HG03565 (cell line): Measurements from ENCODE around the gene IL15.
"Not testable (repeated sequence)": the region's sequence is repeated elsewhere in the genome, so short reads cannot be mapped to it uniquely, and the experiment has no call there.

Experiments used
- ATAC-seq: cut with Tn5 transposase; IDR thresholded peaks from one replicate; pipeline ENCODE4 v1.9.1; 2021; ENCODE audit warnings: mild to moderate bottlenecking, moderate library complexity; ENCODE audit not compliant: unreplicated experiment

Gene IL15, protein sequence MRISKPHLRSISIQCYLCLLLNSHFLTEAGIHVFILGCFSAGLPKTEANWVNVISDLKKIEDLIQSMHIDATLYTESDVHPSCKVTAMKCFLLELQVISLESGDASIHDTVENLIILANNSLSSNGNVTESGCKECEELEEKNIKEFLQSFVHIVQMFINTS

DNA sequence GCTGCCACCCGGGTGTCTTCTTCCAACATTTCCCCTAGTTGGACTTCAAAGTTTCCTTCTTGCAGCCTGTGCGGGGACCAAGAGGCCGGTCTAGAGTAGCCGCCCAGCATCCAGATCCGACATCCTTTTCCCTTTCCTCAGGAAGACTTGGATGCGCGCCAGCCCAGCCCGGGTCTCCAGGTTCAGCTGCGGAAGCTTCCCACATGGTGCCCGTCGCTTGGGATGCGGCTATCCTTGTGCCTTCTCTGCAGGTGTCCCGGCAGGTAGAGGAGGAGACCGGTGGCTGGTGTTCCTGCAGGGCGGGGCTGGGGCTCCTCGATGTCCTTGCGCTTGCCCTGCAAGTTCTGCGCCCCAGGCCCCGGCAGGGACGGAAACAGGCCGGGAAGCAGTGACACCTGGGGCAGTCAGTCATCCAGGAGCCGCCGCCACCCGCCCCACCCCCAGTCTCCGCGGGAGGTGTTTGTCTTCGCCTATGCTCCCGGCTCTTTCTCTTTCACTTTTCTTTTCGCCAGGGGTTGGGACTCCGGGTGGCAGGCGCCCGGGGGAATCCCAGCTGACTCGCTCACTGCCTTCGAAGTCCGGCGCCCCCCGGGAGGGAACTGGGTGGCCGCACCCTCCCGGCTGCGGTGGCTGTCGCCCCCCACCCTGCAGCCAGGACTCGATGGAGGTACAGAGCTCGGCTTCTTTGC, at the start of gene IL15:
Gene IL15 (plus strand): TSS at position 502 of the 689 bp plus-strand sequence. CDS start 82,882 bp downstream, outside the sequence.
- peak; percentile 36 for ATAC-seq

DNA sequence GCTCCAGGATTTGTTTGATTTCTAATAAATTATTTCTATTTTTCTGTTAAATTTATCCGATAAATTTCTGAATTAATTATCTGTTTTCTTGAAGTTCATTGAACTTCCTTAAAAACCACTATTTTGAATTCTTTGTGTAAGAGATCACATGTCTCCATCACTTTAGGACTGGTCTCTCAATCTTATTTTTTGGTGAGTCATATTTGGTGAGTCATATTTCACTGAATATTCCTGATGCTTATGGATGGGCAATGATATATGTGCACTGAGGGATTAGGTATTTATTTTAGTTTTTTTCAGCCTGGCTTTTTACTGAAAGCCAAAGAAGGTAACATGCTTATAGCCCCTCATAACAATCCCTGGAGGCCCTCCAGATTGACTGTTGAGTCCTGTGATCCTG, 48.5 kb upstream of the IL15 start:
- no peak for ATAC-seq

DNA sequence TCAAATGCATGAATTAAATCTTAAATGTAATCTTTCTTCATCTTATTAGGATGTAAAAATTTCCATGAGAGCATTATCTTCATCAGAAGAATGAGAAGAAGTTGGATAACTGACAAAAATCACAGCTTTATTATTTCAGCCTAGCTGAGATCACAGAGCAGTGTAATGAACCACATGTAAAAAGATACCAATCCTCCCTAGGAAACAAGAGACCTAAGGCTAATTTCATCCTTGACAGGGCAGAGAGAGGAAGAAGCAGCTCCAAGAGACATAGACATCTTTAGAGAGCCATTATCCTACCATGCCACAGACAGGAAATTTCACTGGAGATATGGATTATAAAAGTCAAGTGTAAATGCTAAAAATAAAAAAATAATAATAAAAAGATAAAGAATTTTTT, 40.9 kb upstream of the IL15 start:
- no peak for ATAC-seq

DNA sequence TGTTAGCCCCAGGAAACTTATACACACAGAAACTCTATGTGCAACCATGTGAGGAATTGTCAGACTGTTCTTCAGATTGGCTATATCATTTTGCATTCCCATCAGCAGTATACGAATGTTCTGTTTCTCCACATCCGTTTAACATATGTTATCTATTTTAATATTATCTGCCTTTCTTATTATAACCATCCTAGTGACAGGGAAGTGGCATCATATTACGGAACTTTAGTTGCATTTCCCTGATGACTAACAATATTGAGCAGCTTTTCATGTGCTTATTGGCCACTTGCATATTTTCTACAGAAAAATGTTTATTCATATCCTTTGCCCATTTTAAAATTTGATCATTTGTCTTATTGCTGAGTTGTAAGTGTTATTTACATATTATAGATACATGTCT, 36.5 kb upstream of the IL15 start:
- ATAC-seq: no peak

DNA sequence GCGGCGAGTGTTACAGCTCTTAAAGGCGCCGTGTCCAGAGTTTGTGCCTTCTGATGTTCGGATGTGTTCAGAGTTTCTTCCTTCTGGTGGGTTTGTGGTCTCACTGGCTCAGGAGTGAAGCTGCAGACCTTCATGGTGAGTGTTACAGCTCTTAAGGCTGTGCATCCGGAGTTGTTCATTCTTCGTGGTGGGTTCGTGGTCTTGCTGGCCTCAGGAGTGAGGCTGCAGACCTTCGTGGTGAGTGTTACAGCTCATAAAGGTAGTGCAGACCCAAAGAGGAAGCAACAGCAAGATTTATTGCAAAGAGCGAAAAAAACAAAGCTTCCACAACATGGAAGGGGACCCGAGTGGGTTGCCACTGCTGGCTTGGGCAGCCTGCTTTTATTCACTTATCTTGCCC, 31.7 kb upstream of the IL15 start:
- not testable (repeated sequence) for ATAC-seq

DNA sequence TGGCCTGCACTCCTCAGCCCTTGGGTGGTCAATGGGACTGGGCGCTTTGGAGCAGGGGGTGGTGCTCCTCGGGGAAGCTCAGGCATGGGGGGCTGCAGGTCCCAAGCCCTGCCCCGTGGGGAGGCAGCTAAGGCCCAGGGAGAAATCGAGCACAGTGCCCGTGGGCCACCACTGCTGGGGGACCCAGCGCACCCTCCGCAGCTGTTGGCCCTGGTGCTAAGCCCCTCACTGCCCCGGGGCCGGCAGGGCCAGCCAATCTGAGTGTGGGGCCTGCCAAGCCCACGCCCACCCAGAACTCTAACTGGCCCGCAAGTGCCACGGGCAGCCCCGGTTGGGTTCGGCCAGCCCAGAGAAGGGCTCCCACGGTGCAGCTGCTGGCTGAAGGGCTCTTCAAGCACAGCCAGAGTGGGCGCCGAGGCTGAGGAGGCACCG, 30.9 kb upstream of the IL15 start:
- no peak for ATAC-seq

DNA sequence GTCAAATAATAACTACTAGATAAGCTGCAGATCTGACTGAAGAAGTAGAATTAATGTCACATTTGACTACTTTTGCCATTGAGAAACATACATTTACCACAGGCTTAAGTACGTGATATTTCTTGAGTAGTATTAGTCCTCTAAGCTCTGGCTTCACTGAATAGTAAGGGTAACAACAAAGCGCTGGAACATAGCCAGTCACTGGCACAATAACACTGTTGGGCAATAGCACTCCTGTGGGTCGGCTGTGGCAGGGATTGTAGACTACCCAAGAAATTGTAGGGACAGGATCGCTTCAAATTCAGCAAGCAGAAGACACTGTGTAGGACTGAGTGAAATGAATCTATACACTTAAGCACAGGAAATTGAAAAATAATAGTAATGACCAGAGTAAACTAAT, 27.1 kb upstream of the IL15 start:
- no peak for ATAC-seq

DNA sequence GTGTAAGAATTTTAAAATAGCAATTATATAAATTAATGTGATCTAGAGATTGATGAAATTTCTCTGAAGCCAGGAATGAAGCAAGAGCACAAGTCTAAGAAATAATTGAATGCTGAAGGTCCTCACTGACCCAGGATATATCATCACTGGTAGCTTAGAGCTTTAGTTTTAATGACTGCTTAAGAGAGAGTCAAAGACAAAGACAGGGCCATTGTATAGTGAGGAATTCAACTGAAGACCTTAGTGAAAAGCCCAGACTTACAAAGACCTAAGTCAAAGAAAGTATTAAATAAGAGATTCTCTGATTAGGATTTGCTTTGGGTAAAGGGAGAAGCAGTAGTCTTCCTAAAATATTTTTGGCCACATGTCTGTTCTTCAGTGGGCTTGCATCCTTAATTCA, 26.0 kb upstream of the IL15 start:
- ATAC-seq: no peak

DNA sequence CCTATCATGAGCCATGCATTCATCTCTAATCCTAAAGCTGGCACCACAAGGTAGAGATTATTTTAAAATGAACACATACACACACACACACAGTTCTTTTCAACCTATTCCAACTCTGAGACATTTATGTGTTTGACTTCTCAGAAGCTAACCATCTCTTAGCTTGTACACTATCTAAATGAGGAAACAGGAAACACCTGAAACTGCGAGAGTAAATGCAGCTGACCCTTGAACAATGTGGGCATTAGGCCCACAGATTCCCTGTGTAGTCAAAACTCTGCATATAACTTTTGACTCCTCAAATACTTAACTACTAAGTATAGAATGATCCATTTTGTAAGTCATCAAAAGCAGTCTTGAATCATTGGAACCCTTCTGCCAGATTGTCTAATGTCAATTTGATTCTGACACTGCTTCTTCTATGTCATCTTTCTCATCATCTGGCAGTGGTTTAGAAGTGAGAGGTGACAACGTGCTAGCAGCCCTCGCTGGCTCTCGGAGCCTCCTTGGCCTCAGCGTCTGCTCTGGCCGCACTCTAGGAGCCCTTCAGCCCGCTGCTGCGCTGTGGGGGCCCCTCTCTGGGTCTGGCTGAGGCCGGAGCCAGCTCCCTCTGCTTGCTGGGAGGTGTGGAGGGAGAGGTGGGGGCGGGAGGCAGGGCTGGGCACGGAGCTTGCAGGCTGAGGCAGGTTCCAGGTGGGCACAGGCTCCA, 21.4 kb upstream of the IL15 start:
- ATAC-seq: no peak

DNA sequence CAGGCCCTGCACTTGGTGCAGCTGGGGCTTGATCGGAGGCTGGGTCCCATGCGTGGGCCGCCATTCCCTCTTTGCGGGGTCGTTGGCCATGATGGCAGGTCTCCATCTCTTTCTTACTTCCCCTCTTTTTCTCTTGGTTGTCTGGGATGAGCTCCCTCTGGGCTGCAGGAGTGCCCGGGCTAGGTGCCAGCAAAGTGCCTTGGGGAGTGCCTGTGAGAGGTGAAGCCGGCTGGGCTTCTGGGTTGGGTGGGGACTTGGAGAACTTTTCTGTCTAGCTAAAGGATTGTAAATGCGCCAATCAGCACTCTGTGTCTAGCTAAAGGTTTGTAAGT, 20.8 kb upstream of the IL15 start:
- ATAC-seq: not testable (repeated sequence)

DNA sequence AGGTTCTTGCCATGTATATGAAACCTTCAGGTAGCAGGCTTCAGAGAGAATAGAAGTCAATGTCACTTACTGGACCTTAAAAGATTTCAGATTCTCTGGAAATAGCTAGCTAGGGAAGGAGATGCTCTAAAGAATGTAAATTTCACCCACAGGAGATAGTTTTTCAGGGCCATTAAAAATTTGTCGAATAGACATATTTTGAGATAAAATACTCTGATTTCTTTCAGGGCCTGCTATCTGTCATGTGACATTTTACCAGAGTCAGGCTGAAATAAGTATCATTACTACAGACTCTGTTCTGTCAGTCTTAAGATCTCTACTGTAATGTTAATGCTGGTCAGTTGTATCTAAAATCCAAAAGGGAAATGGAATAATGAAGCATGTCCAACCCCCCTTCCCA, 15.7 kb upstream of the IL15 start:
- no peak for ATAC-seq

DNA sequence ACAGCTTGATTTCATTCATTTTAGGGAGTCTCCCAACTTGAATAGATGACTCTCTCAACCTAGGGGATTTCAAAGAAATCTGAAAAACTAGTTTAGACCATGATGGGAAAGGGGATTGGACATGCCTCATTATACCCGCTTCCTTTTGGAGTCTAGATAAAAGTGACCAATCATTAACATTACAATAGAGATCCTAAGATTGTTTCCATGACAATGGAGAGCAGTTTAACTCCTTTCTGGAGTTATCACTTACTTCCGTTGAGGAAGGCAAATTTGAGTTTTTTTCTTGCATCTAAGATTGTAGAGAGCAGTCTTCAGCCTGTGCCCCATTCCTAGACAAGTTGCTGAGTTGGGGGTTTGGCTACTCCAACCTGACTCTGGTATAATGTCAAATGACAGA, 11.4 kb upstream of the IL15 start:
- ATAC-seq: no peak

DNA sequence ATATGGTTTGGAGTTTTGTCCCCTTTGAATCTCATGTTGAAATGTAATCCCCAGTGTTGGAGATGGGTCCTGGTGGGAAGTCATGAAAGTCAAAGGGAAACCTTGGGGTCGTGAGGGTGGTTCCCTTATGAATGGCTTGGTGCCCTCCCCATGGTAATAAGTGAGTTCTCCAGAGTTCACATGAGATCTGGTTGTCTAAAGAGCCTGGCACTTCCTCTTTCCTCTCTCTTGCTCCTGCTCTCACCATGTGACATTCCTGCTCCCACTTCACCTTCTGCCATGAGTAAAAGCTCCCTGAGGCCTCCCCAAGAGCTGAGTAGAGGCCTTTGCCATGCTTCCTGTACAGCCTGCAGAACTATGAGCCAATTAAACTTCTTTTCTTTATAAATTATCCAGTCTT, 5.5 kb upstream of the IL15 start:
- no peak for ATAC-seq

DNA sequence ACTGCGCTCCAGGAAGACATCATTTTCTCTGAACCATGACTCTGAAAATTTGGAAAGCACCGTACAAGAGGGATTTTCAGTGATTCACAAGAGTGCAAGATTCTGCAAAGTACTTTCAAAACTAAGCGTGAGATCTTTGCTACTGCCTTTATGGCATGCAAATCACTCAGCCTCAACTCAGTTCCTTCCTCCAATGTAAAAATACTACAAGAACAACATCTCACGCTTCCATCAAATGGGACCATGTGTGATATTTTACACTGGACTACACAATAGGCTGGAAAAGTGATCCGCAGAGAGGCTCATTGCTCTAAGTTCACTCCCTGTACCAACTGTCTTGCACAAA, 674 bp upstream of the IL15 start:
- ATAC-seq: peak; percentile 49

DNA sequence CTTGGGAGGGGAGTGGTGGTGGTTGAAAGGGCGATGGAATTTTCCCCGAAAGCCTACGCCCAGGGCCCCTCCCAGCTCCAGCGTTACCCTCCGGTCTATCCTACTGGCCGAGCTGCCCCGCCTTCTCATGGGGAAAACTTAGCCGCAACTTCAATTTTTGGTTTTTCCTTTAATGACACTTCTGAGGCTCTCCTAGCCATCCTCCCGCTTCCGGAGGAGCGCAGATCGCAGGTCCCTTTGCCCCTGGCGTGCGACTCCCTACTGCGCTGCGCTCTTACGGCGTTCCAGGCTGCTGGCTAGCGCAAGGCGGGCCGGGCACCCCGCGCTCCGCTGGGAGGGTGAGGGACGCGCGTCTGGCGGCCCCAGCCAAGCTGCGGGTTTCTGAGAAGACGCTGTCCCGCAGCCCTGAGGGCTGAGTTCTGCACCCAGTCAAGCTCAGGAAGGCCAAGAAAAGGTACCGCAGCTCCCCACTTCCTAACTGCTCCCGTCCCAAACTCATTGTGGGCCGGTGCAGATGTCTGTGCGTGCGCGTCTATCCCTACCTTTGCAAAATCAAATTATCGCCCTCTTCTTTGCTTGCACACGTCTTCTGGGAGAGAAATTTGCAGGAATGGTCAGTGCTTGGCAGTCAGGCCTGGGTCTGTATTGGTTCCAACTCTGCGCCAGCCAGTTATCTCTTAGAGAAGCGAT, 533 bp downstream of the IL15 start:
- ATAC-seq: peak; percentile 29

DNA sequence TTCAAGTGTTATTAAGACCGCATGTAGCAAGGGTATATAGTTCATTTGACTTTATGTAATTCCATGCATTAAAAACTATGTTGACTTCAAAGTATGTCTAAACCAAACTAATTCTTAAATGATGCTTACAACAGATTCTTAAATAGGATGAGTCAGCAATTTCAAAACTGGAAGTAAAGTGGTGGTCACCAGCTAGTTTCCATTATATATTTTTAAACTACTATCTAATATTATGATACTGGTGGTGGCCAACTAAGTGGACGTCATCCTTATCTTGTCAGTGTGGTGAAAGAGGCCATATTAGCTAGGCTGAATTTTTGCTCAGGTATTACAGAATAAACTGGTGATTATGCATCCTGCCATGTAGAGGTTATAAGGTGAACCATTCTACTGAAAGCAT, 1.2 kb downstream of the IL15 start:
- ATAC-seq: peak; percentile 19

DNA sequence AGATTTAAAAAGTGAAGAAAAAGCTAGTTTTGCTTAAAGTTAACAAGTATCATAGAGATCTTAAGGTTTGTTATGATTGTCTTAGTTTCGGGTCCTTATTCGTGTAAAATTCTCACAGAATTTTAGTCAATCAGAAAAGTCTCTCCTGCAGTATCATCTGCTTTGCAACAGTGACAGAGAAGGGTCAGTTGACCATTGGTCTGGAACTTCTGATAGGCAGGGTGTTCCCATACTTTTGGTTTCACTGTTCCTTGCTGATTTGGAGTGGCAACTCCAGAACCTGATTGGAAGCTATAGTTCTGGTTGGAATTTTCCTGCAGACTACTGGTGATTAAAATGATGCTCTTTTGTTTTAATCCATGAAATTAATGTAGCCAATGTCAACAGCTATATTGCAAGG, 1.8 kb downstream of the IL15 start:
- no peak for ATAC-seq

DNA sequence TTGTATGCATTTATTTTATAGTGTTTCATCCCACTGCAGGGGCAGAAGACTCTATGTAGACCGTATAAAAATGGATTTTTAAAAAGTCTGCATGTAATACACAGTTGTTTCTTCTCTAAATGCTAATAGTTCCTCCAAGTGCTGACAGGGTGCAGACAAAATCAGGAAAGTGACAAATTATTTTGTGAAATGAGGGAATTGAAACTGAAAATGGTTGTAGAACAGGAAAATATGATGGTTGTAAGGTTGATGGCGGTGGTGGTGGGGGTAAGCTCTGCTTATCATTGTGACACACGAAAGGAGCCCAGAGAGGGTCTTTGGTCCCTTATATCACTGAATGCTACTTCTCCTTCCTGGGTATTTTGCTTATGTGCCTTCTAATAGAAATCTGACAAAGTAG, 4.3 kb downstream of the IL15 start:
- ATAC-seq: no peak

DNA sequence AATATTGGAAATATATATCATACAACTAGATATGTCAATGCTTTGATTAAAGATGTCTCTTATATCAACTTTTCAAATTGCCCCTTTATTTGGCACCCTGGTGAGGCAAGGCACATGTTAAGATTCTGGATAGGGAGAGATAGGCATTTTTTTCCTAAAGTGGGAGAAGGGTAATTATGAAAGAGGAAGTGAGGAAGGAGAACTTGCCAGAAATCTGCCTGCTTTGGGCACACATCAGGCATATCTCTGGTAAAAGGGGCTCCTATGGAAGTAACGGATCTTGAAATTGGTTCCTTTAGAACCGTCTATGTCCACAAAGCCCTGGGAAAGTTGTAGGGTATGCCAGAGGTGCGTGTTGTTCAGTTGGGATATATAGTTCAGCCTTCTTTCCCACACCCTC, 5.7 kb downstream of the IL15 start:
- ATAC-seq: no peak

DNA sequence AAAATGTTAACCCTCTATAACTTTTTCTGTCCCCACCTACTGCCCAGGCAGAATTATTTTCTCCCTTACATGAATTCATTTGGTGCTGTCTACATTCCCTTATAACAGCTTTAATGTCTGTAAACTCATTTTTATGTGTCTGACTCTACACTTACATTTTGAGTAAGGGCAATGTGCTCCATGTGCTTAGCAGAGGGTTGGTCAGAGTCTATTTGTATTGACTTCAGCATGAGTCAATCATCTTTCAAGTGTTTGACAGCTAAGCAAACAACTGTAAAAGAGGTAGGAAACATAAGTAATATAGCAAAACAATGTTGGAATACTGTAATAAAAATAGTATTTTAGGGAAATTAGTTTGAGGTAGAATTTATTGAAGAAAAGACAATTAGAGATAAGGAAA, 6.3 kb downstream of the IL15 start:
- ATAC-seq: no peak

DNA sequence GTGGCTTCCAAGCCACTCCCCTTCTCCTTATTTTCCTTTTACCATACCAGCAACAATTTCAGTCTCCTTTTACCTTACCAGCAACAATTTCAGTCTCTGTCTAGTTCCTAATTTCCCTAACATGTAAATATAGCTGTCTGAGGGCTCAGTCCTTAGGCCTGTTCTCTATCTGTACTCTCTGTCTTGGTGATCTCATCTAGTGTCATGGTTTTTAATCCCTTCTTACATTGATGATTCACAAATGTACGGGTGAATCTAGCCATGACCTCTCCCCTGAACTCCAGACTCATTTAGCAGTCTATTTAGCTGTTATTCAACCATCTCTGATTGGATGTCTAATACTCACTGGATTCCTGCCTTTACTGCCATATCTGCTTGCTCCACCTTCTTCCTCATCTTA, 7.2 kb downstream of the IL15 start:
- ATAC-seq: peak; percentile 46
